ENCODE data around the gene PNLIPRP2.

PNLIPRP2 gene

DNA sequence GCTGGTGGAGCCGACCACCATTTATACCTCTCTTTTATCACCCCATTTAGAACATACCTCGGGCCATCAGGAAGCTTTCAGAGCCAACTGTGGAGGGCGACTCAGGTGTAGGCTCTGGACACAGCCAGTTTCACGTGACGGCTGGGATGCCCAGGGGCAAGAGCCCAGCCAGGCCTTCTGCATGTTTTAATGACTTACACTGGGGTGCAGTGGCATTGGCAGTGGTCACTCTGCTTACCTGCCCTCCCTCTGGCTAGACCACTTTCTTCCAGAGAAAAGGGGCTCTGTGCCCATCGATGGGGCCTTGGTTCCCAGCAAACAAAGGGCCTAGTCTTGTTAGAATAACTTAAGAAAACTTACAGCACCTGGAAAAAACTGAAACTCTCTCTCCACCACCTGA is 50.0 kb downstream of the PNLIPRP2 start:
- no peak for ATAC-seq

DNA sequence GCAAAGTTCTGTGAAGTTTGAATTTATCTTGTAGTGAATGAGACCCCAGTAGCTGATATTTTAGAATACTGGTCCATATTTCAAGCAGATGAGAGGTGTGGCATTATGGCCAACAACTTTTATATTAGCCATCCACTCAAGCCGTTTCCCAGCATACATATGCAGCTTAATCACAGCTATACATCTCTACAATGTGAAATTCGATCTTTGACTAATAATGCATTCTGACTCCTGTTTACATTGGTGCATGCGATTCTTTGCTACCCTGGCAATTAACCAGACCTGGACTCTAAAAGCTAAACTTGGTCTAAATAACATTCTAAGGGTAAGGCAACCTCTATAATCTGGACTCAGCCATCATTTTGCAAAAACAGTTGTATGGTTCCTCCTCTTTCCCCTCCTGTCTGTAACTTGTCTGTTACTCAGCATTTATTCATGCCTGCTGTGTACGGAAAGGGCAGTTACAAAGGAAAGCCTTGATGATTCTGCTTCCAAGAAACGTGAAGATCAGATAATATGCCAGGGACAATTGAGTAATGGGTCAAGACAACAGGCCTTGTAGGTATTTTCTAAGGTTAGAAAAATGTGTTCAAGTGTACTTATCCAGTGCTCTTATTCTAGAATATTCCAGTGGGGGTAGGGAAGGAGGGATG is 50.6 kb downstream of the PNLIPRP2 start:
- no peak for TF ChIP-seq ZNF565 (CRISPR knock-in tag; conservative IDR thresholded peaks at IDR 0.05; ENCODE audit: low read depth)
- TF ChIP-seq CSDC2 (CRISPR knock-in tag; IDR thresholded peaks at IDR 0.05): no peak
- no peak for TF ChIP-seq ISL1 (CRISPR knock-in tag; IDR thresholded peaks at IDR 0.05)
- ATAC-seq: no peak

More for the DNA sequence above, 50.0 kb downstream of the PNLIPRP2 start:
- TF ChIP-seq, protein P1, sequence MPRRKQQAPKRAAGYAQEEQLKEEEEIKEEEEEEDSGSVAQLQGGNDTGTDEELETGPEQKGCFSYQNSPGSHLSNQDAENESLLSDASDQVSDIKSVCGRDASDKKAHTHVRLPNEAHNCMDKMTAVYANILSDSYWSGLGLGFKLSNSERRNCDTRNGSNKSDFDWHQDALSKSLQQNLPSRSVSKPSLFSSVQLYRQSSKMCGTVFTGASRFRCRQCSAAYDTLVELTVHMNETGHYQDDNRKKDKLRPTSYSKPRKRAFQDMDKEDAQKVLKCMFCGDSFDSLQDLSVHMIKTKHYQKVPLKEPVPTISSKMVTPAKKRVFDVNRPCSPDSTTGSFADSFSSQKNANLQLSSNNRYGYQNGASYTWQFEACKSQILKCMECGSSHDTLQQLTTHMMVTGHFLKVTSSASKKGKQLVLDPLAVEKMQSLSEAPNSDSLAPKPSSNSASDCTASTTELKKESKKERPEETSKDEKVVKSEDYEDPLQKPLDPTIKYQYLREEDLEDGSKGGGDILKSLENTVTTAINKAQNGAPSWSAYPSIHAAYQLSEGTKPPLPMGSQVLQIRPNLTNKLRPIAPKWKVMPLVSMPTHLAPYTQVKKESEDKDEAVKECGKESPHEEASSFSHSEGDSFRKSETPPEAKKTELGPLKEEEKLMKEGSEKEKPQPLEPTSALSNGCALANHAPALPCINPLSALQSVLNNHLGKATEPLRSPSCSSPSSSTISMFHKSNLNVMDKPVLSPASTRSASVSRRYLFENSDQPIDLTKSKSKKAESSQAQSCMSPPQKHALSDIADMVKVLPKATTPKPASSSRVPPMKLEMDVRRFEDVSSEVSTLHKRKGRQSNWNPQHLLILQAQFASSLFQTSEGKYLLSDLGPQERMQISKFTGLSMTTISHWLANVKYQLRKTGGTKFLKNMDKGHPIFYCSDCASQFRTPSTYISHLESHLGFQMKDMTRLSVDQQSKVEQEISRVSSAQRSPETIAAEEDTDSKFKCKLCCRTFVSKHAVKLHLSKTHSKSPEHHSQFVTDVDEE (CRISPR knock-in tag; IDR thresholded peaks at IDR 0.05): no peak
- no peak for TF ChIP-seq ISL1 (CRISPR knock-in tag; IDR thresholded peaks at IDR 0.05)
- TF ChIP-seq ZNF8 (CRISPR knock-in tag; IDR thresholded peaks at IDR 0.05): no peak
- TF ChIP-seq, protein P2, sequence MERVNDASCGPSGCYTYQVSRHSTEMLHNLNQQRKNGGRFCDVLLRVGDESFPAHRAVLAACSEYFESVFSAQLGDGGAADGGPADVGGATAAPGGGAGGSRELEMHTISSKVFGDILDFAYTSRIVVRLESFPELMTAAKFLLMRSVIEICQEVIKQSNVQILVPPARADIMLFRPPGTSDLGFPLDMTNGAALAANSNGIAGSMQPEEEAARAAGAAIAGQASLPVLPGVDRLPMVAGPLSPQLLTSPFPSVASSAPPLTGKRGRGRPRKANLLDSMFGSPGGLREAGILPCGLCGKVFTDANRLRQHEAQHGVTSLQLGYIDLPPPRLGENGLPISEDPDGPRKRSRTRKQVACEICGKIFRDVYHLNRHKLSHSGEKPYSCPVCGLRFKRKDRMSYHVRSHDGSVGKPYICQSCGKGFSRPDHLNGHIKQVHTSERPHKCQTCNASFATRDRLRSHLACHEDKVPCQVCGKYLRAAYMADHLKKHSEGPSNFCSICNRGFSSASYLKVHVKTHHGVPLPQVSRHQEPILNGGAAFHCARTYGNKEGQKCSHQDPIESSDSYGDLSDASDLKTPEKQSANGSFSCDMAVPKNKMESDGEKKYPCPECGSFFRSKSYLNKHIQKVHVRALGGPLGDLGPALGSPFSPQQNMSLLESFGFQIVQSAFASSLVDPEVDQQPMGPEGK (CRISPR knock-in tag; IDR thresholded peaks at IDR 0.05; ENCODE audit: borderline replicate concordance): no peak
- TF ChIP-seq, protein P3, sequence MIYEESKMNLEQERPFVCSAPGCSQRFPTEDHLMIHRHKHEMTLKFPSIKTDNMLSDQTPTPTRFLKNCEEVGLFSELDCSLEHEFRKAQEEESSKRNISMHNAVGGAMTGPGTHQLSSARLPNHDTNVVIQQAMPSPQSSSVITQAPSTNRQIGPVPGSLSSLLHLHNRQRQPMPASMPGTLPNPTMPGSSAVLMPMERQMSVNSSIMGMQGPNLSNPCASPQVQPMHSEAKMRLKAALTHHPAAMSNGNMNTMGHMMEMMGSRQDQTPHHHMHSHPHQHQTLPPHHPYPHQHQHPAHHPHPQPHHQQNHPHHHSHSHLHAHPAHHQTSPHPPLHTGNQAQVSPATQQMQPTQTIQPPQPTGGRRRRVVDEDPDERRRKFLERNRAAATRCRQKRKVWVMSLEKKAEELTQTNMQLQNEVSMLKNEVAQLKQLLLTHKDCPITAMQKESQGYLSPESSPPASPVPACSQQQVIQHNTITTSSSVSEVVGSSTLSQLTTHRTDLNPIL (CRISPR knock-in tag; IDR thresholded peaks at IDR 0.05; ENCODE audit: low read depth): no peak
- no peak for TF ChIP-seq ZFP30 (CRISPR knock-in tag; IDR thresholded peaks at IDR 0.05)
- TF ChIP-seq CSDC2 (CRISPR knock-in tag; IDR thresholded peaks at IDR 0.05): no peak
- TF ChIP-seq BACH2 (CRISPR knock-in tag; IDR thresholded peaks at IDR 0.05; ENCODE audit: borderline replicate concordance): no peak

DNA sequence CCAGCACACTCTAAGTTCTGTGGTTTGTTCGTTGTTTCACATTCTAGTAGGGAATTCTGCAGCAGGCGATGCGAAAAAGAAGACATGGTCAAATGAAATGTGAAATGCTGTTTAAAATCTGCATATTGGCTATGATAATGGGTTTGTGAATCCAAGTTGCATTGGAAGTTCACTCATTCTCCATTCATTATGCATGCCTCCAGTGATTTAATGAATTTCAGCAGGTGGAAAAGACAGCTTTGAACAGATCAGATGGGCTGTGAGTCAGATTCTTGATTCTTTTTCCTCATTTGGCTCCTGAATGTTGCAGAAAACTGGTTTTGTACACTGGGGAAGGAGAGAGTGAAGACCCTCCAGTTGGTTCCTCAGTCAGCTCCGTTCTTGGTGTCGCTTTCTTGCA is 52.1 kb downstream of the PNLIPRP2 start:
- TF ChIP-seq ZC3H10 (CRISPR knock-in tag; IDR thresholded peaks at IDR 0.05) (no peak), PPARA (CRISPR knock-in tag; IDR thresholded peaks at IDR 0.05; ENCODE audit: borderline replicate concordance) (no peak), ZFP3 (CRISPR knock-in tag; IDR thresholded peaks at IDR 0.05) (no peak), ZNF8 (CRISPR knock-in tag; IDR thresholded peaks at IDR 0.05) (no peak), ARNTL (CRISPR knock-in tag; IDR thresholded peaks at IDR 0.05; ENCODE audit: borderline replicate concordance, low read depth) (no peak), TOX (CRISPR knock-in tag; IDR thresholded peaks at IDR 0.05; ENCODE audit: borderline replicate concordance) (no peak), CSDC2 (CRISPR knock-in tag; IDR thresholded peaks at IDR 0.05) (no peak), TCF4 (CRISPR knock-in tag; IDR thresholded peaks at IDR 0.05; ENCODE audit: borderline replicate concordance) (no peak)
- TF ChIP-seq, protein P1 (CRISPR knock-in tag; IDR thresholded peaks at IDR 0.05): no peak
- TF ChIP-seq, protein P3 (CRISPR knock-in tag; IDR thresholded peaks at IDR 0.05; ENCODE audit: low read depth): no peak
- ATAC-seq: no peak

DNA sequence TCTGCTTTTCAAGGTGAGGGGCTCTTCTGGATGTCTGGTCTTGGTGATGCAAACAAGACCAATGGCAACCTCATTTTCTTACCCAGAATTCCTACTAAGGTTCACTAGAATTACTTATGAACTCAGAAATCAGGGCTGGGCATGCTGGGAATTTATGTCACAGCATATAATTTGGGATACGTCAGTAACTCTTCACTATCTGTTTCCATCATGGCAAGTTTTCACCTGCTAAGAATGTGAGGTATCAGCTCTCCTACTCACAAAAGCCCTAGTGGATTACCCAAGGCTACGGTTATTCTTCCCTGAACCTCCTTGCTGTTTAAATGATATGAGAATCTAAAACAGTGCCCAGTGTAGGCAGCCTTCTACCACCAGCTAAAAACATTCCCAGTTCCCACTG is 53.1 kb downstream of the PNLIPRP2 start:
- TF ChIP-seq ZNF70 (CRISPR knock-in tag; IDR thresholded peaks at IDR 0.05) (no peak), ZFP3 (CRISPR knock-in tag; IDR thresholded peaks at IDR 0.05) (no peak), ISL1 (CRISPR knock-in tag; IDR thresholded peaks at IDR 0.05) (no peak), RARB (CRISPR knock-in tag; IDR thresholded peaks at IDR 0.05) (no peak), ZC3H10 (CRISPR knock-in tag; IDR thresholded peaks at IDR 0.05) (no peak), ZNF565 (CRISPR knock-in tag; conservative IDR thresholded peaks at IDR 0.05; ENCODE audit: low read depth) (no peak), PPARA (CRISPR knock-in tag; IDR thresholded peaks at IDR 0.05; ENCODE audit: borderline replicate concordance) (no peak), SNAI2 (CRISPR knock-in tag; IDR thresholded peaks at IDR 0.05) (no peak), CSDC2 (CRISPR knock-in tag; IDR thresholded peaks at IDR 0.05) (no peak)
- TF ChIP-seq, protein P3 (CRISPR knock-in tag; IDR thresholded peaks at IDR 0.05; ENCODE audit: low read depth): no peak

More for the DNA sequence above, 53.1 kb downstream of the PNLIPRP2 start:
- no peak for ATAC-seq

All from SK-N-SH treated with all-trans-retinoic acid at 6 μM for 48 hours (cell line).